ENCODE data around the gene BEST1.

- TF ChIP-seq CTCF (IDR thresholded peaks at IDR 0.05) (no peak), POLR2A (IDR thresholded peaks at IDR 0.05) (no peak), EP300 (IDR thresholded peaks at IDR 0.05; ENCODE audit: low read depth) (no peak), POLR2AphosphoS5 (IDR thresholded peaks at IDR 0.05) (no peak)
Observed at GRCh38 chr11:61968758-61969390, 18.7 kb downstream of the BEST1 start.
